Psoas muscle (tissue), 8 donors: ENCODE data around the gene SEC14L2. TPM values are rescaled to one million over a fixed set of nuclear protein-coding genes. Genes with fewer than 3 reads are reported as not detected.

ENCODE experiments used
- ATAC-seq, 4 donors: fragments of 200-7000 bp; cut with Tn5 transposase; one replicate each; pipeline ENCODE4 v1.9.1; 2020; ENCODE audit warnings: moderate library complexity in 3 of 4, mild to moderate bottlenecking in 2 of 4
- DNase-seq, 2 donors: peaks; one replicate each; pipeline ENCODE4 v3.0.0-alpha.2; 2020
- H3K27ac ChIP-seq: fragments of 200-600 bp; one replicate; pipeline ENCODE4 v1.8.0; 2022
- H3K27me3 ChIP-seq, 3 donors: fragments of 200-600 bp in 1 of 3; one replicate each; pipeline versions ENCODE4 v1.6.1 to v1.8.0; 2013 to 2022; ENCODE audit warnings: low read length in 2 of 3, mild to moderate bottlenecking in 2 of 3, moderate library complexity in 1 of 3; ENCODE audit not compliant: insufficient read depth in 3 of 3
- H3K36me3 ChIP-seq, 2 donors: fragments of 200-600 bp in 1 of 2; one replicate each; pipeline versions ENCODE4 v1.6.1 to v1.8.0; 2013 to 2022; ENCODE audit warnings: low read depth in 1 of 2, mild to moderate bottlenecking in 1 of 2, moderate library complexity in 1 of 2; ENCODE audit not compliant: insufficient read depth in 1 of 2
- H3K4me1 ChIP-seq: fragments of 200-600 bp; one replicate; pipeline ENCODE4 v1.8.0; 2022
- H3K4me3 ChIP-seq: fragments of 200-600 bp; one replicate; pipeline ENCODE4 v1.8.0; 2022; ENCODE audit warnings: mild to moderate bottlenecking
- H3K9me3 ChIP-seq: fragments of 200-600 bp; one replicate; pipeline ENCODE4 v1.8.0; 2022
- WGBS, 3 donors: extraction: QIAGEN DNeasy Blood & Tissue Kit; methylation state at CpG; one replicate each; pipeline versions ENCODE4 v1.1.6 to v1.1.7; 2013; 5-methylcytosine and 5-hydroxymethylcytosine counted together
- intact Hi-C, 2 donors: fragments of 100-400 bp; cut with DNase I; formaldehyde crosslinking; loops; one replicate each; pipeline versions ENCODE4 v1.11.0 to v1.14.2; 2022
- polyA plus RNA-seq, 3 donors: library from polyadenylated mRNA; stranded (reverse); fragments of 200-250 nt; gene quantifications; one replicate each; pipeline ENCODE4 v1.2.3, GENCODE V29; 2013
- total RNA-seq, 4 donors: library from RNA; stranded (reverse); fragmentation: NEBNext Ultra II Directional in 2 of 4; extraction: Animal tissue kit (Norgen Biotek cat#: 25700) in 2 of 4; gene quantifications; one replicate each; pipeline versions ENCODE4 v1.2.1 to v1.2.4, GENCODE V29; 2021 to 2023
- TF ChIP-seq, protein P1 (sequence below): fragments of 200-600 bp; IDR thresholded peaks from one replicate; pipeline ENCODE4 v1.8.0; 2022; ENCODE audit warnings: antibody characterized with exemption
- donor health status: healthy with polysubstance abuse.
- donor health status: DM: no; HTN: no; CAD: no; lungs with moderate emphysema.
- donor health status: Bipolar disorder and iron deficiency.
- donor health status: healthy.
- donor health status: DM: yes; HTN: yes; CAD: no.
- donor health status: DM: no; HTN: no; CAD: no.
- donor health status: DM: no; HTN: no; CAD: no.
- donor health status: DM: yes; HTN: yes; CAD: no.

Gene SEC14L2
- total and polyA plus RNA-seq, 7 donors, result 0.38 to 75.0 (median 1.9) TPM

- intact Hi-C loops, result loop anchor here in 1 of 2 donors (10.0 kb wide), 2 partner anchors 69 to 181 kb away; partner anchors contain the start of genes CCDC157, SF3A1 and TCN2
- H3K27me3 ChIP-seq, result no peaks in the 10 kb centered on the region
- TF ChIP-seq, protein P1, sequence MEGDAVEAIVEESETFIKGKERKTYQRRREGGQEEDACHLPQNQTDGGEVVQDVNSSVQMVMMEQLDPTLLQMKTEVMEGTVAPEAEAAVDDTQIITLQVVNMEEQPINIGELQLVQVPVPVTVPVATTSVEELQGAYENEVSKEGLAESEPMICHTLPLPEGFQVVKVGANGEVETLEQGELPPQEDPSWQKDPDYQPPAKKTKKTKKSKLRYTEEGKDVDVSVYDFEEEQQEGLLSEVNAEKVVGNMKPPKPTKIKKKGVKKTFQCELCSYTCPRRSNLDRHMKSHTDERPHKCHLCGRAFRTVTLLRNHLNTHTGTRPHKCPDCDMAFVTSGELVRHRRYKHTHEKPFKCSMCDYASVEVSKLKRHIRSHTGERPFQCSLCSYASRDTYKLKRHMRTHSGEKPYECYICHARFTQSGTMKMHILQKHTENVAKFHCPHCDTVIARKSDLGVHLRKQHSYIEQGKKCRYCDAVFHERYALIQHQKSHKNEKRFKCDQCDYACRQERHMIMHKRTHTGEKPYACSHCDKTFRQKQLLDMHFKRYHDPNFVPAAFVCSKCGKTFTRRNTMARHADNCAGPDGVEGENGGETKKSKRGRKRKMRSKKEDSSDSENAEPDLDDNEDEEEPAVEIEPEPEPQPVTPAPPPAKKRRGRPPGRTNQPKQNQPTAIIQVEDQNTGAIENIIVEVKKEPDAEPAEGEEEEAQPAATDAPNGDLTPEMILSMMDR, result no peak
- H3K4me1 ChIP-seq, result peaks cover 24% of the 10 kb centered on the region
- DNase-seq (peak; percentile 99), ATAC-seq (peak; percentile 84 to 93 (median 88))
- H3K4me3 ChIP-seq, result peak overlapping the region; percentile 83
- H3K27ac ChIP-seq, result peak overlapping the region; percentile 97
- H3K9me3 ChIP-seq, result no peaks in the 10 kb centered on the region
- 1 to 2% (median 1%) methylated on average over 31 of the region's 31 CpGs for WGBS, 3 donors
- peaks cover 0 to 25% of the 10 kb centered on the region in 2 donors for H3K36me3 ChIP-seq
Observed at GRCh38 chr22:30423959-30424533, 27.2 kb downstream of the SEC14L2 start.

DNA sequence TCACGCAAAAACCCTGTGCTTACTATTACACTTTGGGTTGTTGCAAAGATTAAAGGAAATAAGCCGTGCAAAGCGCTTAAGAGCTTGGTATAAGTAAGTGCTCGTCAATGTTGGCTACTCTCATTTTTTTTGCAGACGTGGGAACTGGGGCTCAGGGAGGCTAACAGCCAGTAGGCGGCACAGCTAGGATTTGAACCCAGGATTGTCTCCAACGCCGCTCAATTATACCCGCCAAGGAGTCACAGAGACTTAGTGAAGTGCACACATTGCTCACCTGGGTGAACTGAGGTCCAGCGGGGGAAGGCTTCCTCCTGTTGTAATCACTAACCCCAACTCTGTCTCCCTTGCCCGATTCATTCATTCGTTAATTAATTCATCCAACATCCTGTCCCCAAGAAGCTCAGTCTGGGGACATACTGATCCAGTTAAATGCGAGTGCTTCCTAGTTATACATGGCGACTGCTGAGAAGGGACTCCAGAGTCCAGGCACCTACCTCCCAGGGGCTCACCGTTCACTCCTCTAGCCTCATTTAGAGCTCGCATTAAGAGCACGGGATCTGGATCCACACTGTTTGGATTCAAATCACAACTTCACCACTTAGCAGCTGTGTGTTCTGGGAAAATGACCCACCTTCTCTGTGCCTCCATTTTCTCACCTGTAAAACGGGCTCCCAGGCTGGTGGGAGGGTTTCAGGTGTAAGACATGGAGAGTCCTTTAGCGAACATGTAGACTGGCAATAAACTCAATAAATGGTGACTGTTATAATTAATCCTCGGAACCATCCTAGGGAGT lies 27.9 kb downstream of the SEC14L2 start:
- Histone ChIP-seq H3K27me3 (no peaks in the 10 kb centered on the region), H3K36me3 (peaks cover 0 to 18% of the 10 kb centered on the region in 2 donors), H3K4me3 (peak overlapping the region; percentile 83), H3K9me3 (no peaks in the 10 kb centered on the region), H3K27ac (peak overlapping the region; percentile 70), H3K4me1 (peaks cover 24% of the 10 kb centered on the region)
- intact Hi-C loops, result loop anchor here (5.0 to 10.0 kb wide), 3 partner anchors 32 to 180 kb away; partner anchors contain the start of genes CCDC157 (in 1 of the 2), SF3A1 (in 1 of the 2) and TCN2 (in 1 of the 2)
- DNase-seq, result no peak
- ATAC-seq, result no peak
- TF ChIP-seq, protein P1, result no peak
- 42 to 51% (median 42%) methylated on average over 20 of the region's 20 CpGs for WGBS, 3 donors

- peaks cover 0 to 13% of the 10 kb centered on the region in 2 donors for H3K36me3 ChIP-seq
- DNase-seq (no peak), ATAC-seq (no peak)
- H3K4me1 ChIP-seq, result peaks cover 24% of the 10 kb centered on the region
- H3K4me3 ChIP-seq, result peak overlapping the region; percentile 83
- 4 to 7% (median 6%) methylated on average over 9 of the region's 9 CpGs for WGBS, 3 donors
- H3K9me3 ChIP-seq, result no peaks in the 10 kb centered on the region
- no peaks in the 10 kb centered on the region for H3K27me3 ChIP-seq
- H3K27ac ChIP-seq, result peak overlapping the region; percentile 72
- TF ChIP-seq, protein P1, result no peak
- intact Hi-C loops, result loop anchor here (5.0 to 10.0 kb wide), 3 partner anchors 33 to 180 kb away; partner anchors contain the start of genes CCDC157 (in 1 of the 2), SF3A1 (in 1 of the 2) and TCN2 (in 1 of the 2)
Observed at GRCh38 chr22:30425327-30425615, 28.5 kb downstream of the SEC14L2 start.

- Histone ChIP-seq H3K27ac (peak within 1 kb of the TSS; percentile 72), H3K4me1 (peaks cover 24% of the 10 kb centered on the region), H3K27me3 (no peaks in the 10 kb centered on the region), H3K9me3 (no peaks in the 10 kb centered on the region), H3K4me3 (peak within 1 kb of the TSS; percentile 83), H3K36me3 (peaks cover 0 to 8% of the 10 kb centered on the region in 2 donors)
- DNase-seq (peak; percentile 67 to 74), ATAC-seq (peak in 1 of 4 donors; percentile 7)
- WGBS, 3 donors, result 1 to 2% (median 2%) methylated on average over 53 to 61 of the region's 61 CpGs
- TF ChIP-seq, protein P1, result no peak
- intact Hi-C loops, result loop anchor here (2.0 to 10.0 kb wide), 4 partner anchors 34 to 179 kb away; partner anchors contain the start of genes CCDC157 (in 1 of the 2), SF3A1 (in 1 of the 2) and TCN2 (in 1 of the 2)
Observed at GRCh38 chr22:30425616-30426387, 29.0 kb downstream of the SEC14L2 start, which contains the start of gene MTFP1. MTFP1 (plus strand) TSS chr22:30425768; CDS start chr22:30425880, 112 bp downstream.
